GM23338 (cell line): ENCODE measurements around the gene ZNF821. TPM values are rescaled to one million over a fixed set of nuclear protein-coding genes. Genes with fewer than 3 reads are reported as not detected.

Source experiments
- ATAC-seq: fragments of 200-7000 bp; cut with Tn5 transposase; 3 replicates; pipeline ENCODE4 v1.9.1; 2020
- DNase-seq: peaks from one replicate; pipeline ENCODE4 v3.0.0-alpha.2; 2015; ENCODE audit warnings: low spot score
- H2AFZ ChIP-seq: fragments of 200-600 bp; sonication (generic); 2 replicates; pipeline ENCODE4 v1.8.0; 2016; ENCODE audit warnings: antibody characterized with exemption, mild to moderate bottlenecking, moderate library complexity
- H3F3A ChIP-seq: fragments of 200-600 bp; sonication (generic); replicated peaks from 2 replicates; pipeline ENCODE4 v1.8.0; 2017; ENCODE audit warnings: antibody characterized with exemption, mixed run types, low read depth
- H3K27ac ChIP-seq: fragments of 200-600 bp; sonication (generic); 2 replicates; pipeline ENCODE4 v1.6.1; 2016; ENCODE audit warnings: low read depth
- H3K27me3 ChIP-seq: fragments of 200-600 bp; sonication (generic); 2 replicates; pipeline ENCODE4 v1.8.0; 2016; ENCODE audit warnings: mild to moderate bottlenecking, mixed run types, moderate library complexity; ENCODE audit not compliant: insufficient read depth
- H3K36me3 ChIP-seq: fragments of 200-600 bp; sonication (generic); 2 replicates; pipeline ENCODE4 v1.8.0; 2016; ENCODE audit warnings: mild to moderate bottlenecking; ENCODE audit not compliant: insufficient read depth
- H3K4me1 ChIP-seq: fragments of 200-600 bp; sonication (generic); 2 replicates; pipeline ENCODE4 v1.8.0; 2016; ENCODE audit warnings: mild to moderate bottlenecking, moderate library complexity; ENCODE audit not compliant: insufficient read depth
- H3K4me2 ChIP-seq: fragments of 200-600 bp; sonication (generic); 2 replicates; pipeline ENCODE4 v1.7.1; 2017; ENCODE audit warnings: mixed run types
- H3K4me3 ChIP-seq: fragments of 200-600 bp; sonication (generic); 2 replicates; pipeline ENCODE4 v1.6.1; 2016; ENCODE audit warnings: mixed run types
- H3K79me2 ChIP-seq: fragments of 200-600 bp; sonication (generic); replicated peaks from 2 replicates; pipeline ENCODE4 v1.8.0; 2017; ENCODE audit warnings: mild to moderate bottlenecking; ENCODE audit not compliant: insufficient read depth
- H3K9me2 ChIP-seq: fragments of 200-600 bp; sonication (generic); 2 replicates; pipeline ENCODE4 v1.8.0; 2017; ENCODE audit not compliant: insufficient read depth
- H4K20me1 ChIP-seq: fragments of 200-600 bp; sonication (generic); replicated peaks from 2 replicates; pipeline ENCODE4 v1.8.0; 2017; ENCODE audit warnings: mild to moderate bottlenecking; ENCODE audit not compliant: insufficient read depth
- H3K27ac Mint-ChIP-seq: 2 replicates; pipeline ENCODE4 v1.8.0; 2020; ENCODE audit warnings: inconsistent platforms, mild to moderate bottlenecking, moderate library complexity, mixed read lengths
- H3K27me3 Mint-ChIP-seq: 3 replicates; pipeline ENCODE4 v1.8.0; 2022; ENCODE audit warnings: low read depth, mild to moderate bottlenecking, moderate library complexity, mixed read lengths, inconsistent platforms; ENCODE audit not compliant: insufficient read depth, poor library complexity
- H3K36me3 Mint-ChIP-seq: 3 replicates; pipeline ENCODE4 v1.8.0; 2021; ENCODE audit warnings: low read depth, mild to moderate bottlenecking, inconsistent platforms, moderate library complexity, mixed read lengths
- H3K4me1 Mint-ChIP-seq: 3 replicates; pipeline ENCODE4 v1.8.0; 2020; ENCODE audit warnings: mild to moderate bottlenecking, inconsistent platforms, mixed read lengths
- H3K4me3 Mint-ChIP-seq: 3 replicates; pipeline ENCODE4 v1.8.0; 2021; ENCODE audit warnings: moderate library complexity, mild to moderate bottlenecking, inconsistent platforms, mixed read lengths
- H3K9me3 Mint-ChIP-seq: 3 replicates; pipeline ENCODE4 v1.8.0; 2020; ENCODE audit warnings: moderate library complexity, mild to moderate bottlenecking, inconsistent platforms, mixed read lengths
- EZH2 ChIP-seq: fragments of 200-600 bp; sonication (generic); IDR thresholded peaks from one replicate; pipeline ENCODE4 v1.8.0; 2017; ENCODE audit warnings: antibody characterized with exemption, mild to moderate bottlenecking, low read depth; ENCODE audit not compliant: unreplicated experiment
- NANOG ChIP-seq: IDR thresholded peaks from 2 replicates; pipeline ENCODE4 v1.6.1; 2016; ENCODE audit warnings: antibody characterized with exemption, borderline replicate concordance
- POLR2AphosphoS5 ChIP-seq: IDR thresholded peaks from 2 replicates; pipeline ENCODE4 v1.6.1; 2016; ENCODE audit warnings: antibody characterized with exemption, low read depth
- ZNF114 ChIP-seq: fragments of 250-450 bp; sonication (Bioruptor Pico); IDR thresholded peaks from 2 replicates; pipeline ENCODE4 v1.5.0; 2020; ENCODE audit warnings: mild to moderate bottlenecking, moderate library complexity
- ZNF462 ChIP-seq: fragments of 250-450 bp; sonication (Bioruptor Pico); IDR thresholded peaks from 2 replicates; pipeline ENCODE4 v1.5.0; 2020; ENCODE audit warnings: mild to moderate bottlenecking, moderate library complexity
- polyA plus RNA-seq: library from polyadenylated mRNA; unstranded; fragments of >200 nt; fragmentation: Nextera tagmentation; extraction: Ambion mirVana; gene quantifications from 2 replicates; pipeline ENCODE4 v1.2.1, GENCODE V29; 2016
- total RNA-seq: library from RNA; depleted of rRNA; stranded (reverse); fragments of >200 nt; shearing (Covaris generic); gene quantifications from 2 replicates; pipeline ENCODE4 v1.2.3, GENCODE V29; 2014

ZNF821 gene
- total and polyA plus RNA-seq, 2 experiments from 2014 or later = 13.3 to 14.8 TPM

DNA sequence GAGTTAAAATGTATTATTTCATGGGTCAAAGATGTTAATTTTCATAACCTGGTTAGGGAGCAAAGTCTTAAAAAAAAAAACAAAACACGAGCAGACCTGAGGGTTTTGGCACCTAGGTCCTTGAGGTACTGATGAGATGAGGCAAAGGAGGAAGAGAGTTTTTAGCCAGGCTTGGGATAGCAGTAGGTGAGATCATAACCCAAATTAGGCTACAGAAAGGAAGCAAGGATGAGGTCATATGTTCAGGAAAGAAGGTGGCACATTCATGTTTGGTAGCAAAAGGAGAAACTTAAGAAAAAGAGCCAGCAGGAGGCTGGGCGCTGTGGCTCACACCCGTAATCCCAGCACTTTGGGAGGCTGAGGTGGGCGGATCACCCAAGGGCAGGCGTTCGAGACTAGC is 35.4 kb downstream of the ZNF821 start (continued):
- no peak for TF ChIP-seq ZNF462 (CRISPR knock-in tag)

GRCh38 chr16:71847096-71847495 is 36.9 kb downstream of the ZNF821 start:
- H3K27ac Mint-ChIP-seq = peak overlapping the region; percentile 6; the same call in 1 of the 2 replicates
- Histone ChIP-seq H3K27ac (peak overlapping the region; percentile 88), H3K9me2 (no peaks in the 10 kb centered on the region), H3K36me3 (no peaks in the 10 kb centered on the region), H4K20me1 (peaks cover 6% of the 10 kb centered on the region), H3K4me1 (peaks cover 6% of the 10 kb centered on the region), H3F3A (no peaks in the 10 kb centered on the region; the same call in 1 of the 2 replicates), H3K79me2 (peaks cover 26% of the 10 kb centered on the region), H3K4me2 (peak overlapping the region; percentile 100), H2AFZ (no peak overlapping the region), H3K4me3 (peak overlapping the region; percentile 99), H3K27me3 (no peaks in the 10 kb centered on the region)
- no peaks in the 10 kb centered on the region for H3K9me3 Mint-ChIP-seq
- peaks cover 9% of the 10 kb centered on the region; the same call in 2 of the 3 replicates for H3K4me1 Mint-ChIP-seq
- peak overlapping the region; percentile 95 for H3K4me3 Mint-ChIP-seq
- TF ChIP-seq ZNF114 (CRISPR knock-in tag) = no peak
- no peak for TF ChIP-seq NANOG
- no peak for TF ChIP-seq POLR2AphosphoS5
- TF ChIP-seq EZH2 = no peak
- peaks cover 12% of the 10 kb centered on the region for H3K27me3 Mint-ChIP-seq
- ATAC-seq (no peak), DNase-seq (no peak)
- peaks cover 30% of the 10 kb centered on the region for H3K36me3 Mint-ChIP-seq
